Purkinje cell (primary cell): ENCODE data around the gene OR4C45. TPM values are rescaled to one million over a fixed set of nuclear protein-coding genes. Genes with fewer than 3 reads are reported as not detected.

Experiments used
- polyA plus RNA-seq: library from polyadenylated mRNA; unstranded; fragments of >200 nt; fragmentation: Nextera tagmentation; gene quantifications from 2 replicates; pipeline ENCODE4 v1.2.1, GENCODE V29; 2014

Gene OR4C45
- not detected in 2 replicates for polyA plus RNA-seq

DNA sequence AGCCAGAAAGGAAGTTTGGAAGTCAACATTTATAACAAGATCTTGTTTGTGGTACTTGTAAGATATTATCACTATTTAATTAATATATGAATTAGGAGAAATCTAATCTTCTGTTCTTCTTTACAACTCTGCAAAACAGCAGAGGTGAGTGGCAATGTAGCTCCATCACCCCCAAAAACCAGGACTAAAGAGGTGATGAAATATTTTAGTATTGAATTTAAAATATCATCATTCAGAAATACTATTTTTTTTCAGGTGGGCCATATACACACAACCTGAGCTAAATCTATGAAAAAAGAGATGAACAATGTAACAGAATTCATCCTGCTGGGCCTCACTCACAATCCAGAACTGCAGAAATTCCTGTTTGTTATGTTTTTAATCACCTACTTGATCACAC is at the start of gene OR4C45:
Gene OR4C45, plus strand, starts transcription at position 301 of the 400 bp plus-strand sequence.

Other genes with a start within 250 kb of the OR4C45 start
- gene OR4C13, start 80.5 kb upstream of the OR4C45 start, polyA plus RNA-seq: not detected in 2 replicates
- gene OR4C12, start 50.3 kb upstream of the OR4C45 start, polyA plus RNA-seq: not detected in 2 replicates